ENCODE results near the gene NTN1. TPM values are rescaled to one million over a fixed set of nuclear protein-coding genes. Genes with fewer than 3 reads are reported as not detected.
A peak's percentile ranks its signal among the peaks of the same experiment; 100 is the strongest.

NTN1 gene
- total and polyA plus RNA-seq, 2 donors from 2014 or later, result 1.8 TPM

DNA sequence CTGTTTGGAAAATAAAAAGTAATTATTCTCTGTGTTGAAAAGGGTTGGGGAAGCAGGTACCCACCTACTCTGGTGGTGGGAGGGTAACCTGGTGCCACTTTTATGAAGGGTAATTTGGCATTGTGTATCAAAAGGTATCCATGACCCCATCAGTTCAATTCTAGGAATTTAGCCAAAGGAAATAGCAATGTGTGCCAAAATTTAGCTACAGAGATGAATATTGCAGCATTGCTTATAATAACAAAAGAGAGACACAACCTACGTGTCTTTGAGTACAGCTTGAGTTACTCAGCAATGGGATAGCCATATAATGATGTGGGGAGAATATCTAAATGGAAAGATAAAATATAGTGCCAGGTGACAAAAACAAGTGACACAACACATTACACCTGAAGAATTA, 170.7 kb downstream of the NTN1 start:
- DNase-seq (no peak), FAIRE-seq (no peak)
- Histone ChIP-seq H3K4me3 (ENCODE audit: low read length in 3 of 3) (no peak overlapping the region), H3K4me1 (ENCODE audit: control insufficient read depth in 2 of 3, insufficient read depth in 2 of 3, low read depth in 1 of 3, low read length in 3 of 3) (no peaks in the 10 kb centered on the region), H3K27ac (ENCODE audit: low read depth in 2 of 2, low read length in 2 of 2) (no peak overlapping the region), H3K9ac (ENCODE audit: low read length in 3 of 3) (no peak overlapping the region), H3K27me3 (ENCODE audit: control insufficient read depth, insufficient read depth, low read length) (no peaks in the 10 kb centered on the region), H3K36me3 (ENCODE audit: control insufficient read depth in 2 of 3, insufficient read depth in 3 of 3, low read length in 3 of 3) (no peaks in the 10 kb centered on the region), H3K9me3 (ENCODE audit: control insufficient read depth in 2 of 3, insufficient read depth in 1 of 3, low read length in 3 of 3) (no peaks in the 10 kb centered on the region)
- TF ChIP-seq CTCF (IDR thresholded peaks at IDR 0.05; ENCODE audit: borderline replicate concordance, extremely low read depth, insufficient read depth), result no peak
- intact Hi-C loops (cut with DNase I), result no loop called here

DNA sequence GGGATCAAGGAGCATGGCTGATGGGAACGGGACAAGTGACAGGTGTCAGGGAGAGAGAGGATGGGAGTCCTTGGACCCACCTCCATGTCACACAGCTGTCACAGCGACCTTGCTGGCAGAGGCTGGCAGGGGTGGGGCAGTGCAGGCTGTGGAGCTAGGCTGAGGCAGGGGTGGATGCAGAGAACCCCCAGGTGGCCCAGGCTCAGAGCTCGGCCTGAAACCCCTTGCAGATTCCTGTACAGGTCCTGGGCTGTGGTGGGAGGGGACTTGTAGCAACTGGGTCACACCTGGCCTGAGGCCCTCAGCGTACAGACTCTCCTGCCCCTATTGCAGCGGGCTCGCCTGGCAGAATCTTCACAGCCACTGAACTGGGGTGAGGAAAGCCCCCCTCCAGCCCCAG, 174.1 kb downstream of the NTN1 start:
- peak in 1 of 5 donors; percentile 54 for DNase-seq
- intact Hi-C loops (cut with DNase I), result no loop called here

DNA sequence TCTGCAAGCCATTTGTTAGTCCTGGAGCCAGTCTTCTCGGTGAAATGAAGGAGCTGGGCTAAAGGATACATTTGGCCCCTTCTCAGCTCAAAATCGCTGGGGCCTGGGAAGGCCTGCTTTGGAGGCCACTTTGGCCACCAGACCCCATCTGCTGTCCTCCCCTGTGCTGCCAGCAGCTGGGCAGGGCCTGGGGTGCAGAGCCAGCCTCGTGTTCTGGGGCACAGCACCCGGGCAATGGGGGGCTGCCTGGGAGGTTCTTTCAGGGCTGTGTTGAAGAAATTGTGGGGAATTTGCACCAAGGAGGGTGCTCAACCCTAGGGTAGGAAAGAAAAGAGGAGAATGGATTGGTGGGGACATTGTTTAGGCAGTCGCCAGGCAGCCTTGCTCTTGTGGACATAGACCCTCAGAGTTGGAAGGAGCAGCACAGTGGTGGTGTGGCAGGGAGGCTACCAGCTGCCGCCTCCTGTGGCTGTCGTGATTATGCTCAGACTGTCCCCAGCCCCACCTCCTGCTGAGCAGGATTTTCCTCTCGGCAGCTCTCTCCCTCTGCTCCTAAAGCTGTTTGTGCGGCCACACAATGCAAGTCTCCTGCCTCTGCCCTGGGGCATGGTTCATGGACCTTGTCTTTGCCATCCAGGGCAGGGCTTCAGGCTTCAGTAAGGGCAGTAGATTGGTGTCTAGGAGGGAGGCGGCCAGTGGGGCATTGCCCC, 174.8 kb downstream of the NTN1 start:
- no peaks in the 10 kb centered on the region for H3K36me3 ChIP-seq (ENCODE audit: control insufficient read depth in 2 of 3, insufficient read depth in 3 of 3, low read length in 3 of 3)
- no peak overlapping the region for H3K4me3 ChIP-seq (ENCODE audit: low read length in 3 of 3)
- H3K9me3 ChIP-seq (ENCODE audit: control insufficient read depth in 2 of 3, insufficient read depth in 1 of 3, low read length in 3 of 3), result no peaks in the 10 kb centered on the region
- no peaks in the 10 kb centered on the region for H3K27me3 ChIP-seq (ENCODE audit: control insufficient read depth, insufficient read depth, low read length)
- no peak overlapping the region for H3K27ac ChIP-seq (ENCODE audit: low read depth in 2 of 2, low read length in 2 of 2)
- H3K9ac ChIP-seq (ENCODE audit: low read length in 3 of 3), result no peak overlapping the region
- FAIRE-seq (no peak), DNase-seq (peak in 4 of 5 donors; percentile 39 to 53 (median 43))
- H3K4me1 ChIP-seq (ENCODE audit: control insufficient read depth in 2 of 3, insufficient read depth in 2 of 3, low read depth in 1 of 3, low read length in 3 of 3), result no peaks in the 10 kb centered on the region
- TF ChIP-seq CTCF (IDR thresholded peaks at IDR 0.05; ENCODE audit: borderline replicate concordance, extremely low read depth, insufficient read depth), result no peak
- intact Hi-C loops (cut with DNase I), result no loop called here

More for the DNA sequence above, 174.1 kb downstream of the NTN1 start:
- Histone ChIP-seq H3K4me1 (ENCODE audit: control insufficient read depth in 2 of 3, insufficient read depth in 2 of 3, low read depth in 1 of 3, low read length in 3 of 3) (no peaks in the 10 kb centered on the region), H3K27me3 (ENCODE audit: control insufficient read depth, insufficient read depth, low read length) (no peaks in the 10 kb centered on the region), H3K27ac (ENCODE audit: low read depth in 2 of 2, low read length in 2 of 2) (no peak overlapping the region), H3K9me3 (ENCODE audit: control insufficient read depth in 2 of 3, insufficient read depth in 1 of 3, low read length in 3 of 3) (no peaks in the 10 kb centered on the region), H3K4me3 (ENCODE audit: low read length in 3 of 3) (no peak overlapping the region), H3K9ac (ENCODE audit: low read length in 3 of 3) (no peak overlapping the region), H3K36me3 (ENCODE audit: control insufficient read depth in 2 of 3, insufficient read depth in 3 of 3, low read length in 3 of 3) (no peaks in the 10 kb centered on the region)
- no peak for TF ChIP-seq CTCF (IDR thresholded peaks at IDR 0.05; ENCODE audit: borderline replicate concordance, extremely low read depth, insufficient read depth)
- FAIRE-seq, result no peak
